Transverse colon (tissue), 4 donors: Measurements from ENCODE around the gene MFSD6L.

Experiments used
- EP300 ChIP-seq: sonication (generic); formaldehyde crosslinking; IDR thresholded peaks from one replicate; pipeline ENCODE4 v1.6.1; 2017; ENCODE audit warnings: antibody characterized with exemption, low read depth
- POLR2A ChIP-seq: fragments of 450-650 bp; IDR thresholded peaks from one replicate; pipeline ENCODE4 v1.6.1; 2016; ENCODE audit warnings: antibody characterized with exemption, mild to moderate bottlenecking, moderate library complexity
- POLR2AphosphoS5 ChIP-seq, 3 donors: sonication (generic); formaldehyde crosslinking; IDR thresholded peaks; one replicate each; pipeline ENCODE4 v1.6.1; 2016; ENCODE audit warnings: antibody characterized with exemption in 3 of 3
- TF ChIP-seq, protein P1 (sequence below), 5 experiments: fragments of 200-600 bp in 3 of 5; fragments of 450-650 bp in 2 of 5; sonication (generic) in 3 of 5; IDR thresholded peaks; 1 replicate in 2 of 5; 2 replicates in 3 of 5; pipeline ENCODE4 v1.5.1; 2016 to 2017; ENCODE audit warnings: antibody characterized with exemption in 5 of 5, inconsistent platforms in 3 of 5, mild to moderate bottlenecking in 2 of 5, moderate library complexity in 1 of 5

DNA sequence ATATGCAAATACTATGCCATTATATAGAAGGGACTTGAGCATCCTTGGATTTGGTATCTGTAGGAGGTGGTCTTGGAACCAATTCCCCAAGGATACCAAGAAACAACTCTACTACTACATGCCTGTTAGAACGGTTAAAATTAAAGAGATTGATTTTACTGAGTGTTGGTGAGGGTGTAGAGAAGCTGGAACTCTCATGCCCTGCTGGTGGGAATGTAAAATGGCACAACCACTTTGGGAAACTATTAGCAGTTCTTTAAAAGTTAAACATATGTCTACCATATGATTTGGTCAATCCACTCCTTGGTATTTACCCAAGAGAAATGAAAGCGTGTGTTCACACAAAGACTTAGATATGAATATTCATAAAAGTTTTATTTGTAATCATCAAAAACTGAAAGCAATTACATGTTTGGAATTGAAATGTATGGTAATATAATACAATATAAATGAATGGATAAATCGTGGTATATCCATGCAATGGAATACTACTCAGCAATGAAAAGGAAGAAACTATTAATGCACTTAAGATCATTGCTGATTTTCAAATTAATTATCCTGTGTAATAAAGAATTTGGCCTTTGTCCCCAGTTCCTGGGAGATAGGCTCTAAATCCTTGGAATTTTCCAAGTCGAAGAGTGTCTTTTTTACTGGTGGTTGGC is 7.8 kb downstream of the MFSD6L start:
- TF ChIP-seq POLR2A = no peak
- TF ChIP-seq, protein P1, sequence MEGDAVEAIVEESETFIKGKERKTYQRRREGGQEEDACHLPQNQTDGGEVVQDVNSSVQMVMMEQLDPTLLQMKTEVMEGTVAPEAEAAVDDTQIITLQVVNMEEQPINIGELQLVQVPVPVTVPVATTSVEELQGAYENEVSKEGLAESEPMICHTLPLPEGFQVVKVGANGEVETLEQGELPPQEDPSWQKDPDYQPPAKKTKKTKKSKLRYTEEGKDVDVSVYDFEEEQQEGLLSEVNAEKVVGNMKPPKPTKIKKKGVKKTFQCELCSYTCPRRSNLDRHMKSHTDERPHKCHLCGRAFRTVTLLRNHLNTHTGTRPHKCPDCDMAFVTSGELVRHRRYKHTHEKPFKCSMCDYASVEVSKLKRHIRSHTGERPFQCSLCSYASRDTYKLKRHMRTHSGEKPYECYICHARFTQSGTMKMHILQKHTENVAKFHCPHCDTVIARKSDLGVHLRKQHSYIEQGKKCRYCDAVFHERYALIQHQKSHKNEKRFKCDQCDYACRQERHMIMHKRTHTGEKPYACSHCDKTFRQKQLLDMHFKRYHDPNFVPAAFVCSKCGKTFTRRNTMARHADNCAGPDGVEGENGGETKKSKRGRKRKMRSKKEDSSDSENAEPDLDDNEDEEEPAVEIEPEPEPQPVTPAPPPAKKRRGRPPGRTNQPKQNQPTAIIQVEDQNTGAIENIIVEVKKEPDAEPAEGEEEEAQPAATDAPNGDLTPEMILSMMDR (IDR thresholded peaks at IDR 0.05) = no peak
- no peak for TF ChIP-seq POLR2AphosphoS5 (IDR thresholded peaks at IDR 0.05)
- TF ChIP-seq EP300 = no peak
